Upper lobe of left lung (tissue), 4 donors: ENCODE measurements around the gene ARF3.

ENCODE experiments used
- EP300 ChIP-seq, 4 donors: sonication (generic); formaldehyde crosslinking; IDR thresholded peaks; one replicate each; pipeline ENCODE4 v1.5.1; 2017; ENCODE audit warnings: antibody characterized with exemption in 4 of 4, control low read depth in 2 of 4
- POLR2A ChIP-seq, 4 donors: fragments of 450-650 bp; IDR thresholded peaks; one replicate each; pipeline ENCODE4 v1.5.1; 2016 to 2017; ENCODE audit warnings: antibody characterized with exemption in 4 of 4, mild to moderate bottlenecking in 2 of 4
- TF ChIP-seq, protein P1 (sequence below), 6 experiments: fragments of 450-650 bp in 4 of 6; fragments of 200-600 bp in 2 of 6; sonication (generic) in 2 of 6; IDR thresholded peaks; one replicate each; pipeline ENCODE4 v1.5.1; 2016 to 2019; ENCODE audit warnings: antibody characterized with exemption in 6 of 6

DNA sequence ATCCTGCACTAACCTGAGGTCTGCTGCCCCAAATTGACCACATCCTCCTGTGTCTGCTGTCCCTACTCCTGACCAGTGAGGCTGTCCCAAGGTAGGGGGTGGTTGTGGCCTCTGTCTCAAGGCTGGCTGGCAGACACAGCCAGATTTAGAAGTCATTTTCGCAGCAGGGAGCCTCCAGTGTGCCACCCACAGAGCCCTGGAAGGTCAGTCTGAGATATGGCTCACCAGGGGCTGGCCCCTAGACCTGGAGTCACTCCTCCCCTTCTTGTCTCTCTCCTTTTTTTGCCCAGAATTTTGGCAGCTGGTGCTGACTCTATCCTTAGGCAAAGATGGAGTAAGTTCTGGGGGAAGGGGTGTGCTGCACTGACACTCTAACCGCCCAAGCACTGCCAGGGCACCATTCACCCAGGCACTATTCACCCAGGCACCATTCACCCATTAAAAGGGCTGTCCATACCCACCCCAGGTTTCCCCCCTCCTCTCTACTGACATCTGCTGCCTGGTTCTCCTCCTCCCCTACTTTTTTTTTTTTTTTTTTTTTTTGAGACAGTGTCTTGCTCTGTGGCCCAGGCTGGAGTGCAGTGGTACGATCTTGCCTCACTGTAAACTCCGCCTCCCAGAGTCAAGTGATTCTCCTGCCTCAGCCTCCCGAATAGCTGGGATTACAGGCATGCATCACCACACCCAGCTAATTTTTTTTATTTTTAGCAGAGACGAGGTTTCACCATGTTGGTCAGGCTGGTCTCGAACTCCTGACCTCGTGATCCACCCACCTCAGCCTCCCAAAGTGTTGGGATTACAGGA is 34.2 kb upstream of the ARF3 start:
- TF ChIP-seq, protein P1, sequence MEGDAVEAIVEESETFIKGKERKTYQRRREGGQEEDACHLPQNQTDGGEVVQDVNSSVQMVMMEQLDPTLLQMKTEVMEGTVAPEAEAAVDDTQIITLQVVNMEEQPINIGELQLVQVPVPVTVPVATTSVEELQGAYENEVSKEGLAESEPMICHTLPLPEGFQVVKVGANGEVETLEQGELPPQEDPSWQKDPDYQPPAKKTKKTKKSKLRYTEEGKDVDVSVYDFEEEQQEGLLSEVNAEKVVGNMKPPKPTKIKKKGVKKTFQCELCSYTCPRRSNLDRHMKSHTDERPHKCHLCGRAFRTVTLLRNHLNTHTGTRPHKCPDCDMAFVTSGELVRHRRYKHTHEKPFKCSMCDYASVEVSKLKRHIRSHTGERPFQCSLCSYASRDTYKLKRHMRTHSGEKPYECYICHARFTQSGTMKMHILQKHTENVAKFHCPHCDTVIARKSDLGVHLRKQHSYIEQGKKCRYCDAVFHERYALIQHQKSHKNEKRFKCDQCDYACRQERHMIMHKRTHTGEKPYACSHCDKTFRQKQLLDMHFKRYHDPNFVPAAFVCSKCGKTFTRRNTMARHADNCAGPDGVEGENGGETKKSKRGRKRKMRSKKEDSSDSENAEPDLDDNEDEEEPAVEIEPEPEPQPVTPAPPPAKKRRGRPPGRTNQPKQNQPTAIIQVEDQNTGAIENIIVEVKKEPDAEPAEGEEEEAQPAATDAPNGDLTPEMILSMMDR (IDR thresholded peaks at IDR 0.05), result no peak
- TF ChIP-seq EP300 (IDR thresholded peaks at IDR 0.05) (no peak), POLR2A (IDR thresholded peaks at IDR 0.05) (no peak)
